Fibroblast of lung (primary cell): Measurements from ENCODE around the gene GPR37L1.

ENCODE experiments used
- EZH2 ChIP-seq: IDR thresholded peaks from 2 replicates; pipeline ENCODE4 v1.5.1; 2012; ENCODE audit warnings: low read length, control low read depth, mild to moderate bottlenecking; ENCODE audit errors: missing control alignments
- TF ChIP-seq, protein P1 (sequence below), 2 donors: IDR thresholded peaks in 1 of 2; conservative IDR thresholded peaks in 1 of 2; 1 replicate in 1 of 2; 2 replicates in 1 of 2; pipeline ENCODE4 v1.5.1; 2011 to 2012; ENCODE audit warnings: low read length in 2 of 2, control low read depth in 1 of 2, inconsistent platforms in 1 of 2, low read depth in 1 of 2, mild to moderate bottlenecking in 1 of 2

GRCh38 chr1:202113690-202114300, 8.9 kb upstream of the GPR37L1 start:
- TF ChIP-seq, protein P1, sequence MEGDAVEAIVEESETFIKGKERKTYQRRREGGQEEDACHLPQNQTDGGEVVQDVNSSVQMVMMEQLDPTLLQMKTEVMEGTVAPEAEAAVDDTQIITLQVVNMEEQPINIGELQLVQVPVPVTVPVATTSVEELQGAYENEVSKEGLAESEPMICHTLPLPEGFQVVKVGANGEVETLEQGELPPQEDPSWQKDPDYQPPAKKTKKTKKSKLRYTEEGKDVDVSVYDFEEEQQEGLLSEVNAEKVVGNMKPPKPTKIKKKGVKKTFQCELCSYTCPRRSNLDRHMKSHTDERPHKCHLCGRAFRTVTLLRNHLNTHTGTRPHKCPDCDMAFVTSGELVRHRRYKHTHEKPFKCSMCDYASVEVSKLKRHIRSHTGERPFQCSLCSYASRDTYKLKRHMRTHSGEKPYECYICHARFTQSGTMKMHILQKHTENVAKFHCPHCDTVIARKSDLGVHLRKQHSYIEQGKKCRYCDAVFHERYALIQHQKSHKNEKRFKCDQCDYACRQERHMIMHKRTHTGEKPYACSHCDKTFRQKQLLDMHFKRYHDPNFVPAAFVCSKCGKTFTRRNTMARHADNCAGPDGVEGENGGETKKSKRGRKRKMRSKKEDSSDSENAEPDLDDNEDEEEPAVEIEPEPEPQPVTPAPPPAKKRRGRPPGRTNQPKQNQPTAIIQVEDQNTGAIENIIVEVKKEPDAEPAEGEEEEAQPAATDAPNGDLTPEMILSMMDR (conservative IDR thresholded peaks at IDR 0.05 in 1 of 2, IDR thresholded peaks at IDR 0.05 in 1 of 2; ENCODE audit: low read depth in 1 of 2, low read length in 2 of 2), result no peak
- no peak for TF ChIP-seq EZH2
